ENCODE results near the gene CCDC167. TPM values are rescaled to one million over a fixed set of nuclear protein-coding genes. Genes with fewer than 3 reads are reported as not detected.

The CCDC167 gene
- total RNA-seq, 4 donors from 2014 or later, result 16.4 to 77.8 (median 41.6) TPM

- Histone ChIP-seq H3K27ac (no peak overlapping the region), H3K4me1 (peaks cover 0 to 21% (median 0%) of the 10 kb centered on the region in 3 donors), H3K9me3 (no peaks in the 10 kb centered on the region), H3K36me3 (peaks cover 11 to 97% (median 21%) of the 10 kb centered on the region in 3 donors), H3K4me3 (no peak overlapping the region), H3K27me3 (no peaks in the 10 kb centered on the region)
- no peak for DNase-seq
- WGBS, 2 donors, result 28 to 30% methylated on average over 6 to 7 of the region's 8 CpGs
- intact Hi-C loops (cut with DNase I), result no loop called here
- TF ChIP-seq POLR2A (IDR thresholded peaks at IDR 0.05) (no peak), CTCF (IDR thresholded peaks at IDR 0.05) (no peak)
These were observed 26.2 kb downstream of the CCDC167 start for GRCh38 chr6:37473364-37474095.

- TF ChIP-seq POLR2A (IDR thresholded peaks at IDR 0.05) (no peak), CTCF (IDR thresholded peaks at IDR 0.05) (no peak)
- intact Hi-C loops (cut with DNase I), result no loop called here
These were observed 32.0 kb downstream of the CCDC167 start for GRCh38 chr6:37467718-37468117.

GRCh38 chr6:37463110-37463509, 36.6 kb downstream of the CCDC167 start:
- intact Hi-C loops (cut with DNase I), result no loop called here
- peaks cover 17 to 97% (median 41%) of the 10 kb centered on the region in 3 donors for H3K36me3 ChIP-seq
- no peak overlapping the region for H3K27ac ChIP-seq
- no peaks in the 10 kb centered on the region for H3K4me1 ChIP-seq
- H3K9me3 ChIP-seq, result peaks cover 0 to 12% (median 0%) of the 10 kb centered on the region in 3 donors
- no peak for TF ChIP-seq CTCF (IDR thresholded peaks at IDR 0.05)
- DNase-seq, result no peak
- H3K27me3 ChIP-seq, result no peaks in the 10 kb centered on the region
- H3K4me3 ChIP-seq, result no peak overlapping the region

More at GRCh38 chr6:37467718-37468117, 32.0 kb downstream of the CCDC167 start:
- Histone ChIP-seq H3K27ac (no peak overlapping the region), H3K27me3 (no peaks in the 10 kb centered on the region), H3K4me1 (peaks cover 0 to 7% (median 0%) of the 10 kb centered on the region in 3 donors), H3K4me3 (no peak overlapping the region), H3K9me3 (peaks cover 0 to 12% (median 0%) of the 10 kb centered on the region in 3 donors), H3K36me3 (peaks cover 4 to 95% (median 28%) of the 10 kb centered on the region in 3 donors)
- DNase-seq, result no peak

- Histone ChIP-seq H3K4me1 (peaks cover 0 to 19% (median 8%) of the 10 kb centered on the region in 3 donors), H3K27ac (no peak overlapping the region), H3K9me3 (no peaks in the 10 kb centered on the region), H3K27me3 (no peaks in the 10 kb centered on the region), H3K36me3 (peaks cover 17 to 96% (median 41%) of the 10 kb centered on the region in 3 donors), H3K4me3 (no peak overlapping the region)
- DNase-seq, result no peak
- 83 to 86% methylated on average over 1 to 2 of the region's 2 CpGs for WGBS, 2 donors
- TF ChIP-seq POLR2A (IDR thresholded peaks at IDR 0.05) (no peak), CTCF (IDR thresholded peaks at IDR 0.05) (no peak)
- intact Hi-C loops (cut with DNase I), result no loop called here
These were observed 38.9 kb downstream of the CCDC167 start for GRCh38 chr6:37460805-37461204.

GRCh38 chr6:37459981-37460800, 39.5 kb downstream of the CCDC167 start:
- peaks cover 17 to 98% (median 41%) of the 10 kb centered on the region in 3 donors for H3K36me3 ChIP-seq
- H3K9me3 ChIP-seq, result no peaks in the 10 kb centered on the region
- DNase-seq, result no peak
- H3K4me1 ChIP-seq, result peaks cover 0 to 21% (median 8%) of the 10 kb centered on the region in 3 donors
- H3K4me3 ChIP-seq, result no peak overlapping the region
- 86 to 94% methylated on average over 5 of the region's 5 CpGs for WGBS, 2 donors
- no peaks in the 10 kb centered on the region for H3K27me3 ChIP-seq
- TF ChIP-seq CTCF (IDR thresholded peaks at IDR 0.05) (no peak), POLR2A (IDR thresholded peaks at IDR 0.05) (no peak)
- no peak overlapping the region for H3K27ac ChIP-seq
- intact Hi-C loops (cut with DNase I), result no loop called here

Data from esophagus squamous epithelium (tissue), 5 donors.